Measurements from ENCODE around the gene DCT. TPM values are rescaled to one million over a fixed set of nuclear protein-coding genes. Genes with fewer than 3 reads are reported as not detected.

The DCT gene
- total and polyA plus RNA-seq, 2 donors (not counting 3 experiments of a cell fraction or from before 2014, with no cell fraction given): not detected

DNA sequence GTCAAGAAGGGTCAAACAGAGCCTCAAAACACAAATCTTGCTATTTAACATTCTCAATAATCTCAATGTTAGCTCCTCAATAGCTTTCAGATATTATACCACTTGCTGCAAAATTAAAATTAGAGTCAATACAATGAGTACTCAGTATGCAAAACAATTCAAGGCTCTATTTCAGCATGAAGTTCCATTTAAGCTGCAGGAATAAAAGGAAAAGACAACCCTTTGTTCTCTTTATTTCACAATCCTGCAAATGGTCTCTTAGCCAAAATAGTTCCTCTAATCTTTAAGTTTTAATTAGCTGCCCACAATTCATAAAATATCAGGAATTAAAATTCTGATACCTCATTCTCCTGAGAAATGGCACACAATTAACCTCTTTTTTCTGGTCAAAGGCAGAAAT lies 40.5 kb upstream of the DCT start:
- DNase-seq (ENCODE audit: low read depth, low spot score): no peak
- H2AFZ ChIP-seq (ENCODE audit: low read depth, low read length): no peak overlapping the region
- H3K4me3 ChIP-seq (replicated peaks in 1 of 3; ENCODE audit: insufficient read depth in 1 of 3, low read depth in 1 of 3, low read length in 3 of 3): no peak overlapping the region
- no peak overlapping the region for H3K27ac ChIP-seq (ENCODE audit: insufficient read depth, low read depth, low read length)
- no peaks in the 10 kb centered on the region for H3K36me3 ChIP-seq (ENCODE audit: control insufficient read depth in 2 of 2, extremely low read depth in 1 of 2, insufficient read depth in 2 of 2, low read length in 2 of 2)
- CTCF ChIA-PET: interaction anchor here (1.6 kb wide), 1 partner anchor 85 kb away, joined by 3 read pairs; no protein-coding TSS in a partner anchor
- FAIRE-seq: no peak
- dilution Hi-C loops (cut with MboI; ENCODE audit: extremely low pct_ligation_motif_present, low sequenced_read_pairs): no loop called here
- intact Hi-C loops (cut with micrococcal nuclease): no loop called here
- H3K4me2 ChIP-seq (ENCODE audit: insufficient read depth, low read length): no peak overlapping the region
- H3K27me3 ChIP-seq (ENCODE audit: control insufficient read depth in 2 of 2, insufficient read depth in 2 of 2, low read length in 2 of 2): no peaks in the 10 kb centered on the region
- POLR2A ChIA-PET: no interaction called here
- TF ChIP-seq, protein P1, sequence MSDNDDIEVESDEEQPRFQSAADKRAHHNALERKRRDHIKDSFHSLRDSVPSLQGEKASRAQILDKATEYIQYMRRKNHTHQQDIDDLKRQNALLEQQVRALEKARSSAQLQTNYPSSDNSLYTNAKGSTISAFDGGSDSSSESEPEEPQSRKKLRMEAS (IDR thresholded peaks at IDR 0.05; ENCODE audit: insufficient read depth, insufficient read length): no peak
- TF ChIP-seq GATA2 (IDR thresholded peaks at IDR 0.05; ENCODE audit: insufficient read depth, insufficient read length, low read depth, low read length): no peak
- no peak for TF ChIP-seq EZH2 (IDR thresholded peaks at IDR 0.05; ENCODE audit: borderline replicate concordance, low read depth, low read length, severe bottlenecking)
- no peak for TF ChIP-seq POLR2A (IDR thresholded peaks at IDR 0.05; ENCODE audit: low read depth, low read length)
- TF ChIP-seq MYC (IDR thresholded peaks at IDR 0.05; ENCODE audit: low read depth, low read length): no peak
- TF ChIP-seq POLR2AphosphoS5 (IDR thresholded peaks at IDR 0.05; ENCODE audit: insufficient read depth, low read depth, low read length): no peak
- no peak for TF ChIP-seq JUN (IDR thresholded peaks at IDR 0.05; ENCODE audit: borderline replicate concordance, insufficient read depth, insufficient read length, low read depth)
- TF ChIP-seq FOS (IDR thresholded peaks at IDR 0.05; ENCODE audit: borderline replicate concordance, insufficient read depth, low read length): no peak
- TF ChIP-seq, protein P2, sequence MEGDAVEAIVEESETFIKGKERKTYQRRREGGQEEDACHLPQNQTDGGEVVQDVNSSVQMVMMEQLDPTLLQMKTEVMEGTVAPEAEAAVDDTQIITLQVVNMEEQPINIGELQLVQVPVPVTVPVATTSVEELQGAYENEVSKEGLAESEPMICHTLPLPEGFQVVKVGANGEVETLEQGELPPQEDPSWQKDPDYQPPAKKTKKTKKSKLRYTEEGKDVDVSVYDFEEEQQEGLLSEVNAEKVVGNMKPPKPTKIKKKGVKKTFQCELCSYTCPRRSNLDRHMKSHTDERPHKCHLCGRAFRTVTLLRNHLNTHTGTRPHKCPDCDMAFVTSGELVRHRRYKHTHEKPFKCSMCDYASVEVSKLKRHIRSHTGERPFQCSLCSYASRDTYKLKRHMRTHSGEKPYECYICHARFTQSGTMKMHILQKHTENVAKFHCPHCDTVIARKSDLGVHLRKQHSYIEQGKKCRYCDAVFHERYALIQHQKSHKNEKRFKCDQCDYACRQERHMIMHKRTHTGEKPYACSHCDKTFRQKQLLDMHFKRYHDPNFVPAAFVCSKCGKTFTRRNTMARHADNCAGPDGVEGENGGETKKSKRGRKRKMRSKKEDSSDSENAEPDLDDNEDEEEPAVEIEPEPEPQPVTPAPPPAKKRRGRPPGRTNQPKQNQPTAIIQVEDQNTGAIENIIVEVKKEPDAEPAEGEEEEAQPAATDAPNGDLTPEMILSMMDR (IDR thresholded peaks at IDR 0.05; ENCODE audit: extremely low read depth in 1 of 2, insufficient read depth in 1 of 2, low read depth in 1 of 2, low read length in 2 of 2): no peak
- no peaks in the 10 kb centered on the region for H4K20me1 ChIP-seq (replicated peaks; ENCODE audit: control insufficient read depth, extremely low read depth, insufficient read depth, low read length)
- H3K9me3 ChIP-seq (replicated peaks; ENCODE audit: control insufficient read depth, insufficient read depth, low read length): no peaks in the 10 kb centered on the region
- H3K9ac ChIP-seq (replicated peaks; ENCODE audit: extremely low read depth, insufficient read depth, low read length): no peak overlapping the region
- no peaks in the 10 kb centered on the region for H3K9me1 ChIP-seq (replicated peaks; ENCODE audit: control insufficient read depth, extremely low read depth, insufficient read depth, low read length)
- H3K4me1 ChIP-seq (ENCODE audit: control insufficient read depth, extremely low read depth, insufficient read depth, low read length): no peaks in the 10 kb centered on the region
- H3K79me2 ChIP-seq (ENCODE audit: control insufficient read depth, insufficient read depth, low read length): no peaks in the 10 kb centered on the region
- no TSS peak for BruUV-seq (replicated peaks)

All from endothelial cell of umbilical vein (primary cell).